H1 (cell line): ENCODE data around the gene ITPR3. TPM values are rescaled to one million over a fixed set of nuclear protein-coding genes. Genes with fewer than 3 reads are reported as not detected.

ENCODE experiments used
- CTCF ChIA-PET: fragments of 300-600 bp; sonication (Branson Sonifier 250); formaldehyde crosslinking; loops from one replicate; lab custom pipeline; 2021; ENCODE audit not compliant: partially characterized antibody; lab: Charles Lee
- POLR2A ChIA-PET: fragments of 300-600 bp; sonication (Branson Sonifier 250); formaldehyde crosslinking; loops from one replicate; lab custom pipeline; 2021; ENCODE audit warnings: inconsistent platforms; ENCODE audit not compliant: partially characterized antibody; lab: Charles Lee
- DNase-seq, 2 experiments: peaks; one replicate each; pipeline versions ENCODE4 v3.0.0 to v3.0.0-alpha.2; 2010 to 2022; ENCODE audit warnings: low spot score in 2 of 2, low read depth in 1 of 2, mixed read lengths in 1 of 2
- FAIRE-seq: peaks from 2 replicates; lab custom pipeline; 2011; peaks lifted over from hg19 to GRCh38; lab: Jason Lieb, UNC
- H2AFZ ChIP-seq: 2 replicates; pipeline ENCODE4 v1.8.1; 2012; ENCODE audit warnings: low read length, inconsistent platforms
- H2AK5ac ChIP-seq: 2 replicates; pipeline ENCODE4 v1.6.1; 2013; ENCODE audit warnings: low read depth, low read length
- H2BK120ac ChIP-seq: replicated peaks from 2 replicates; pipeline ENCODE3; 2013; ENCODE audit warnings: low read depth, low read length, inconsistent platforms
- H2BK12ac ChIP-seq: 2 replicates; pipeline ENCODE4 v1.6.1; 2013; ENCODE audit warnings: low read depth, low read length
- H2BK15ac ChIP-seq: 2 replicates; pipeline ENCODE4 v1.6.1; 2013; ENCODE audit warnings: low read length
- H2BK20ac ChIP-seq: 2 replicates; pipeline ENCODE4 v1.6.1; 2013; ENCODE audit warnings: low read length
- H2BK5ac ChIP-seq: 2 replicates; pipeline ENCODE4 v1.6.1; 2013; ENCODE audit warnings: low read depth, low read length
- H3K14ac ChIP-seq: 2 replicates; pipeline ENCODE4 v1.6.1; 2013; ENCODE audit warnings: inconsistent platforms; ENCODE audit not compliant: insufficient read length
- H3K18ac ChIP-seq: 2 replicates; pipeline ENCODE4 v1.6.1; 2013; ENCODE audit warnings: low read length; ENCODE audit errors: extremely low read depth
- H3K23ac ChIP-seq: 2 replicates; pipeline ENCODE4 v1.6.1; 2013; ENCODE audit warnings: inconsistent platforms; ENCODE audit not compliant: insufficient read length
- H3K23me2 ChIP-seq: 2 replicates; pipeline ENCODE4 v1.6.1; 2013; ENCODE audit warnings: low read depth, low read length
- H3K27ac ChIP-seq: 2 replicates; pipeline ENCODE4 v1.6.1; 2011; ENCODE audit warnings: low read depth, low read length, inconsistent platforms
- H3K27me3 ChIP-seq, 4 experiments: replicated peaks in 1 of 4; 1 replicate in 1 of 4; 2 replicates in 3 of 4; pipeline versions ENCODE4 v1.6.1 to v1.8.1; 2011 to 2013; ENCODE audit warnings: low read length in 3 of 4, mild to moderate bottlenecking in 3 of 4, inconsistent platforms in 2 of 4, mixed read lengths in 2 of 4, moderate library complexity in 1 of 4; ENCODE audit not compliant: control insufficient read depth in 3 of 4, insufficient read depth in 3 of 4; ENCODE audit errors: extremely low read depth in 1 of 4
- H3K36me3 ChIP-seq, 4 experiments: 2 replicates each; pipeline versions ENCODE4 v1.6.1 to v1.8.1; 2011 to 2013; ENCODE audit warnings: mild to moderate bottlenecking in 4 of 4, low read length in 3 of 4, moderate library complexity in 2 of 4, control low read depth in 1 of 4, inconsistent platforms in 1 of 4; ENCODE audit not compliant: insufficient read depth in 4 of 4, control insufficient read depth in 2 of 4
- H3K4ac ChIP-seq: replicated peaks from 2 replicates; pipeline ENCODE3; 2013; ENCODE audit warnings: low read length, low read depth, mixed read lengths, inconsistent platforms; ENCODE audit not compliant: insufficient read length
- H3K4me1 ChIP-seq, 4 experiments: replicated peaks in 1 of 4; 1 replicate in 1 of 4; 2 replicates in 3 of 4; pipeline versions ENCODE4 v1.6.1 to v1.8.1; 2011 to 2013; ENCODE audit warnings: low read length in 3 of 4, inconsistent platforms in 2 of 4, mixed read lengths in 1 of 4; ENCODE audit not compliant: insufficient read depth in 4 of 4, control insufficient read depth in 3 of 4
- H3K4me2 ChIP-seq, 2 experiments: 2 replicates each; pipeline versions ENCODE4 v1.6.1 to v1.8.1; 2011 to 2013; ENCODE audit warnings: low read depth in 2 of 2, low read length in 2 of 2, control low read depth in 1 of 2, inconsistent platforms in 1 of 2, mild to moderate bottlenecking in 1 of 2; ENCODE audit not compliant: insufficient read depth in 1 of 2
- H3K4me3 ChIP-seq, 4 experiments: fragments of 200-600, 300-600 bp in 1 of 4; sonication (generic), shearing (Covaris generic), sonication (Bioruptor Twin) in 1 of 4; 2 replicates each; pipeline versions ENCODE4 v1.5.1 to v1.8.1; 2011 to 2016; ENCODE audit warnings: low read length in 4 of 4, low read depth in 3 of 4, control low read depth in 2 of 4, inconsistent platforms in 2 of 4, mild to moderate bottlenecking in 2 of 4, mixed read lengths in 1 of 4, moderate library complexity in 1 of 4; ENCODE audit not compliant: insufficient read depth in 2 of 4; ENCODE audit errors: extremely low read depth in 1 of 4
- H3K56ac ChIP-seq: replicated peaks from 2 replicates; pipeline ENCODE3; 2013; ENCODE audit warnings: low read depth, mild to moderate bottlenecking, mixed read lengths, low read length, inconsistent platforms; ENCODE audit not compliant: insufficient read length
- H3K79me1 ChIP-seq: 2 replicates; pipeline ENCODE4 v1.6.1; 2013; ENCODE audit warnings: low read depth, low read length, control low read depth
- H3K79me2 ChIP-seq, 2 experiments: 2 replicates each; pipeline versions ENCODE4 v1.6.1 to v1.8.1; 2012 to 2013; ENCODE audit warnings: low read length in 2 of 2, mild to moderate bottlenecking in 2 of 2, inconsistent platforms in 1 of 2; ENCODE audit not compliant: insufficient read depth in 2 of 2, control insufficient read depth in 1 of 2
- H3K9ac ChIP-seq, 4 experiments: replicated peaks in 1 of 4; 1 replicate in 1 of 4; 2 replicates in 3 of 4; pipeline versions ENCODE4 v1.6.1 to v1.8.1; 2011 to 2013; ENCODE audit warnings: low read depth in 3 of 4, low read length in 3 of 4, control low read depth in 2 of 4, mild to moderate bottlenecking in 2 of 4, moderate library complexity in 2 of 4, inconsistent platforms in 1 of 4; ENCODE audit errors: extremely low read depth in 1 of 4
- H3K9me3 ChIP-seq, 2 experiments: 2 replicates each; pipeline versions ENCODE4 v1.6.1 to v1.8.1; 2012 to 2013; ENCODE audit warnings: mild to moderate bottlenecking in 2 of 2, moderate library complexity in 2 of 2, control low read depth in 1 of 2, inconsistent platforms in 1 of 2, low read depth in 1 of 2, low read length in 1 of 2, mixed read lengths in 1 of 2; ENCODE audit not compliant: insufficient read depth in 2 of 2
- H4K20me1 ChIP-seq, 2 experiments: replicated peaks in 1 of 2; 2 replicates each; pipeline versions ENCODE3 to v1.8.1; 2011 to 2013; ENCODE audit warnings: inconsistent platforms in 2 of 2, low read length in 2 of 2, mild to moderate bottlenecking in 1 of 2; ENCODE audit not compliant: insufficient read depth in 2 of 2, control insufficient read depth in 1 of 2
- H4K5ac ChIP-seq: 2 replicates; pipeline ENCODE4 v1.6.1; 2013; ENCODE audit warnings: low read length, low read depth, mixed read lengths, inconsistent platforms; ENCODE audit not compliant: insufficient read length
- H4K8ac ChIP-seq: 2 replicates; pipeline ENCODE4 v1.8.0; 2013; ENCODE audit warnings: mild to moderate bottlenecking, moderate library complexity, low read length, inconsistent platforms; ENCODE audit not compliant: insufficient read depth; ENCODE audit errors: extremely low read depth
- H4K91ac ChIP-seq: replicated peaks from 2 replicates; pipeline ENCODE3; 2013; ENCODE audit warnings: low read length, mixed read lengths, inconsistent platforms; ENCODE audit not compliant: insufficient read length
- BCL11A ChIP-seq, 2 experiments: IDR thresholded peaks; one replicate each; pipeline ENCODE4 v1.6.1; 2011; ENCODE audit warnings: low read depth in 2 of 2, low read length in 2 of 2, mild to moderate bottlenecking in 2 of 2
- CBX8 ChIP-seq: fragments of 300-800, 300-1000 bp; sonication (generic); IDR thresholded peaks from 2 replicates; pipeline ENCODE4 v1.7.1; 2016; ENCODE audit warnings: low read depth, low read length, borderline replicate concordance
- CEBPB ChIP-seq: IDR thresholded peaks from 2 replicates; pipeline ENCODE4 v1.6.1; 2012; ENCODE audit warnings: low read depth, low read length
- EGR1 ChIP-seq: IDR thresholded peaks from 2 replicates; pipeline ENCODE4 v1.6.1; 2011; ENCODE audit warnings: low read depth, low read length, borderline replicate concordance
- FOSL1 ChIP-seq: IDR thresholded peaks from 2 replicates; pipeline ENCODE4 v1.6.1; 2011; ENCODE audit warnings: mild to moderate bottlenecking, low read depth, low read length, moderate library complexity; ENCODE audit not compliant: insufficient read depth
- JUND ChIP-seq: IDR thresholded peaks from 2 replicates; pipeline ENCODE4 v1.6.1; 2011; ENCODE audit warnings: mild to moderate bottlenecking, improper control_type of control experiment, low read length
- KDM4A ChIP-seq: IDR thresholded peaks from one replicate; pipeline ENCODE4 v1.7.1; 2012; ENCODE audit warnings: low read depth, mild to moderate bottlenecking, moderate library complexity, low read length, inconsistent platforms; ENCODE audit not compliant: severe bottlenecking
- POU5F1 ChIP-seq: IDR thresholded peaks from 2 replicates; pipeline ENCODE4 v1.6.1; 2011; ENCODE audit warnings: low read depth, mild to moderate bottlenecking, low read length, moderate library complexity
- RXRA ChIP-seq: IDR thresholded peaks from 2 replicates; pipeline ENCODE4 v1.6.1; 2011; ENCODE audit warnings: low read depth, mild to moderate bottlenecking, low read length, moderate library complexity; ENCODE audit not compliant: insufficient read depth
- SP2 ChIP-seq: IDR thresholded peaks from 2 replicates; pipeline ENCODE4 v1.6.1; 2012; ENCODE audit warnings: mild to moderate bottlenecking, low read length, inconsistent platforms
- TEAD4 ChIP-seq: IDR thresholded peaks from 2 replicates; pipeline ENCODE4 v1.6.1; 2012; ENCODE audit warnings: low read depth, low read length, inconsistent platforms, mixed read lengths
- WGBS, 2 experiments: shearing (Covaris generic) in 1 of 2; methylation state at CpG; one replicate each; pipeline versions ENCODE4 v1.1.6 to v1.1.7; 2013 to 2015; ENCODE audit warnings: low lambda C conversion rate in 2 of 2, mixed read lengths in 2 of 2, inconsistent platforms in 1 of 2, low coverage in 1 of 2, missing lambda C conversion rate in 1 of 2; ENCODE audit not compliant: insufficient replicate concordance in 2 of 2, insufficient coverage in 1 of 2, insufficient read length in 1 of 2; ENCODE audit errors: extremely low coverage in 1 of 2, missing lambda C conversion rate in 1 of 2; 5-methylcytosine and 5-hydroxymethylcytosine counted together
- polyA plus RNA-seq, 7 experiments: library from polyadenylated mRNA; depleted of rRNA in 3 of 7; stranded (reverse) in 5 of 7; unstranded in 2 of 7; fragments of >200 nt in 5 of 7; fragments of 200-250 nt in 2 of 7; gene quantifications; 1 replicate in 5 of 7; 2 replicates in 1 of 7; 4 replicates in 1 of 7; pipeline versions ENCODE4 v1.2.1 to v1.2.3, GENCODE V29; 2011 to 2013; ENCODE audit warnings: missing spikeins in 2 of 7, mixed read lengths in 2 of 7
- total RNA-seq: library from RNA; stranded (reverse); fragmentation: NEBNext Ultra II Directional; extraction: Animal tissue kit (Norgen Biotek cat#: 25700); gene quantifications from 2 replicates; pipeline ENCODE4 v1.2.1, GENCODE V29; 2021

Gene ITPR3
- total and polyA plus RNA-seq, 2 of the 8 experiments (the other 6 are each of a cell fraction or from before 2014, with no cell fraction given): 29.1 to 45.7 TPM

DNA sequence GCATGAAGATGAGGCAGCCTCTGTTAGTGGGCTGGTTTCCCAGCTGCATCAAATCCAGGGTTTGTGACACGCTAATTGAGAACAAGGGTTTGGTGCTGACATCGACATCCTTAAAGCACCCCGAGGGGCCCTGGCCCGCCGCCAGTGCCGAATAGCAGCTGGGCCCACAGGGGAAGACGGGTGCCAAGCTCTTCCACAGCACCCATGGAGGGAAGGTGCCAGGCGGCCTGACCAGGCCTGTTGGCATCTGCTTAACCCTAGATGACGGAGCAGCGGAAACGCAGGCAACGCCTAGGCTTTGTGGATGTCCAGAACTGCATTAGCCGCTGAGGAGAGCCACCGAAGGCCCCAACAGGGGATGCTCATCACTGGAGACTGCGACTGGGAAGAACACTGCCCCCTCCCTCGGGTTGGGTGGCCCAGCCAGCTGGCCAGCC is 74.3 kb downstream of the ITPR3 start:
- Histone ChIP-seq H3K23me2 (no peaks in the 10 kb centered on the region), H3K18ac (no peak overlapping the region), H3K36me3 (peaks cover 30 to 68% (median 41%) of the 10 kb centered on the region in 4 experiments), H3K4me3 (no peak overlapping the region), H2AFZ (no peak overlapping the region), H2BK5ac (no peak overlapping the region), H4K8ac (no peak overlapping the region), H2BK20ac (no peak overlapping the region; the same call in 1 of the 2 replicates), H2BK12ac (no peak overlapping the region), H3K9ac (no peak overlapping the region), H4K5ac (no peak overlapping the region), H3K23ac (no peak overlapping the region), H3K79me1 (no peaks in the 10 kb centered on the region), H3K9me3 (no peaks in the 10 kb centered on the region), H2BK120ac (no peak overlapping the region), H3K27ac (no peak overlapping the region), H3K14ac (no peak overlapping the region), H3K56ac (no peak overlapping the region), H3K4me2 (no peak overlapping the region), H3K4me1 (peaks cover 0 to 10% (median 1%) of the 10 kb centered on the region in 4 experiments; a peak in 4 of 7 replicates), H3K4ac (no peak overlapping the region), H2BK15ac (no peak overlapping the region), H3K27me3 (no peaks in the 10 kb centered on the region), H4K91ac (no peak overlapping the region), H4K20me1 (peaks cover 7 to 12% of the 10 kb centered on the region in 2 experiments), H3K79me2 (no peaks in the 10 kb centered on the region), H2AK5ac (no peak overlapping the region)
- DNase-seq (no peak), FAIRE-seq (no peak)
- WGBS, 2 experiments: 93% methylated on average over 16 of the region's 16 CpGs; no CpG with 5 or more reads in 1 of the 2 experiments
- CTCF ChIA-PET: interaction anchor here (0.6 to 2.9 kb wide), 8 partner anchors 9 to 1805 kb away, joined by 3 to 16 read pairs (median 4); no protein-coding TSS in a partner anchor
- TF ChIP-seq CBX8: no peak
- no peak for TF ChIP-seq FOSL1
- TF ChIP-seq BCL11A (IDR thresholded peaks at IDR 0.05; ENCODE audit: low read depth in 2 of 2, low read length in 2 of 2): no peak
- TF ChIP-seq KDM4A: no peak
- no peak for TF ChIP-seq SP2
- TF ChIP-seq TEAD4: no peak
- TF ChIP-seq EGR1: no peak
- TF ChIP-seq JUND: no peak
- TF ChIP-seq CEBPB: no peak
- no peak for TF ChIP-seq POU5F1
- no peak for TF ChIP-seq RXRA
- POLR2A ChIA-PET: interaction anchor here (0.9 to 3.1 kb wide), 10 partner anchors 13 to 368 kb away, joined by 3 to 16 read pairs (median 4); partner anchors contain the start of genes ITPR3 and UQCC2
